Caco-2 (cell line): ENCODE results near the gene TMEM198. TPM values are rescaled to one million over a fixed set of nuclear protein-coding genes. Genes with fewer than 3 reads are reported as not detected.

Experiments
- BruUV-seq: library from RNA; stranded (reverse); fragments of 400-500 nt; replicated peaks from 2 replicates; lab custom pipeline; 2021; lab: Mats Ljungman, UMichigan
- CTCF ChIA-PET: fragments of 300-600 bp; sonication (Branson Sonifier 250); formaldehyde crosslinking; loops from one replicate; lab custom pipeline; 2022; ENCODE audit warnings: antibody characterized with exemption; lab: Charles Lee
- POLR2A ChIA-PET: fragments of 300-600 bp; sonication (Branson Sonifier 250); formaldehyde crosslinking; loops from one replicate; lab custom pipeline; 2022; ENCODE audit warnings: antibody characterized with exemption; lab: Charles Lee
- DNase-seq, 2 experiments: peaks; one replicate each; pipeline versions ENCODE4 v3.0.0 to v3.0.0-alpha.2; 2020 to 2022
- H3K27me3 ChIP-seq: replicated peaks from 2 replicates; pipeline ENCODE4 v1.6.0; 2011; ENCODE audit warnings: low read length; ENCODE audit not compliant: control insufficient read depth, insufficient read depth
- H3K36me3 ChIP-seq: 2 replicates; pipeline ENCODE4 v1.5.1; 2011; ENCODE audit warnings: low read length; ENCODE audit not compliant: control insufficient read depth, insufficient read depth
- H3K4me1 ChIP-seq: fragments of 250-450 bp; sonication (Bioruptor Pico); 2 replicates; pipeline ENCODE4 v1.5.1; 2020; ENCODE audit warnings: mild to moderate bottlenecking
- H3K4me3 ChIP-seq: 2 replicates; pipeline ENCODE4 v1.5.1; 2011; ENCODE audit warnings: low read depth, mild to moderate bottlenecking, control low read depth, low read length
- H3K9me3 ChIP-seq: fragments of 250-450 bp; sonication (Bioruptor Pico); 2 replicates; pipeline ENCODE4 v1.5.1; 2020; ENCODE audit warnings: mild to moderate bottlenecking, moderate library complexity
- H3K27ac Mint-ChIP-seq: one replicate; pipeline ENCODE4 v1.8.0; 2022; ENCODE audit warnings: mixed read lengths; ENCODE audit not compliant: unreplicated experiment
- H3K27me3 Mint-ChIP-seq: one replicate; pipeline ENCODE4 v1.8.0; 2022; ENCODE audit warnings: mixed read lengths; ENCODE audit not compliant: insufficient read depth, unreplicated experiment
- H3K36me3 Mint-ChIP-seq: one replicate; pipeline ENCODE4 v1.8.0; 2022; ENCODE audit warnings: mild to moderate bottlenecking, mixed read lengths; ENCODE audit not compliant: insufficient read depth, unreplicated experiment
- H3K4me1 Mint-ChIP-seq: one replicate; pipeline ENCODE4 v1.8.0; 2022; ENCODE audit warnings: low read depth, mixed read lengths; ENCODE audit not compliant: unreplicated experiment
- H3K4me3 Mint-ChIP-seq: one replicate; pipeline ENCODE4 v1.8.0; 2022; ENCODE audit warnings: mild to moderate bottlenecking, moderate library complexity, mixed read lengths; ENCODE audit not compliant: unreplicated experiment
- H3K9me3 Mint-ChIP-seq: one replicate; pipeline ENCODE4 v1.8.0; 2022; ENCODE audit warnings: mixed read lengths; ENCODE audit not compliant: unreplicated experiment
- intact Hi-C: fragments of 100-400 bp; cut with micrococcal nuclease; formaldehyde crosslinking; loops from one replicate; pipeline ENCODE4 v1.10.0; 2022; ENCODE audit not compliant: unreplicated experiment
- total RNA-seq: library from RNA; stranded (reverse); gene quantifications from 2 replicates; pipeline ENCODE4 v1.2.3, GENCODE V29; 2022
- TF ChIP-seq, protein P1 (sequence below), 2 experiments: fragments of 200-600 bp in 1 of 2; IDR thresholded peaks; 1 replicate in 1 of 2; 2 replicates in 1 of 2; pipeline versions ENCODE4 v1.5.1 to v1.8.0; 2011 to 2022; ENCODE audit warnings: antibody characterized with exemption in 1 of 2, control low read depth in 1 of 2, inconsistent platforms in 1 of 2, low read depth in 1 of 2, low read length in 1 of 2, mild to moderate bottlenecking in 1 of 2, moderate library complexity in 1 of 2; ENCODE audit not compliant: insufficient read depth in 1 of 2, severe bottlenecking in 1 of 2, unreplicated experiment in 1 of 2

TMEM198 gene
- total RNA-seq, 1 experiment from 2014 or later, result 8.5 TPM

DNA sequence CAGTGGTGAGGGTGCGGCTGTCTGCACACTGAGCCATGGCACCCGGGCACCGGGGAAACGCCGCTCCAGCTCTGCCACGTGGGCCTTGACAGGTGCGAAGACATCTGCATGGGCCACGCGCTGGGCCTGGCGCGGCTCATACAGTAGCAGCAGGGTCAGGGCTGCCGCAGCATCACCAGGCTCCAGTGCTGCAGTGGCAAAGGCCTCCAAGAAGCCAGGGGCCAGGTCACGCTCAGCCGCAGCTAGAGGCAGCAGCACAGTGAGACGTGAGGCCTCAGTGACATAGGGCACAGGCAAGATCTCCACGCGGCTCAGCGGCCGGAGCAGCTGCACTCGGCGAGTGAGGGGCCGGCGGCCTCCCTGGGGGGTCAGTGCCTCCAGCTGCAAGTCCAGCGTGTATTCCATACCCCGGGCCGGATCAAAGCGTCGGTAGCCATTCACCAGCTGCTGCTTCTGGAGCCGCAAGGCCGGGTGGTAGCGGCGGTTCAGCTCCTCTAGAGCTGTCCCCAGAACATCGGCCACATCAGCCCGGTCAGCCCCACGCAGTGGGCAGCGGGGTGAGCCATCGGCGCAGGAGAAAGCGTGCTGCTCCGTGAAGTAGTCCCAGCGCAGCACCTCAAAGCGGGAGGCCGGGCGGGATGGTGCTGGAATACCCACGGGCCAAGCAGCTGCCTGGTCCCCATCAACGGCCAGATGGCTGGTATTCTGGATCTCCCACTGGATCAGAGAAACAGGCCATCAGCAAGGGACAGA is 3.7 kb upstream of the TMEM198 start:
- H3K4me3 ChIP-seq, result no peak overlapping the region
- H3K27me3 ChIP-seq, result no peaks in the 10 kb centered on the region
- peaks cover 24% of the 10 kb centered on the region for H3K4me1 ChIP-seq
- CTCF ChIA-PET, result interaction anchor here (1.2 kb wide), 1 partner anchor 44 kb away, joined by 4 read pairs; a partner anchor contains a TSS
- H3K4me3 Mint-ChIP-seq, result no peak overlapping the region
- no peaks in the 10 kb centered on the region for H3K9me3 Mint-ChIP-seq
- intact Hi-C loops, result no loop called here
- no peaks in the 10 kb centered on the region for H3K9me3 ChIP-seq
- H3K36me3 Mint-ChIP-seq, result peaks cover 34% of the 10 kb centered on the region
- no peaks in the 10 kb centered on the region for H3K4me1 Mint-ChIP-seq
- TF ChIP-seq, protein P1, sequence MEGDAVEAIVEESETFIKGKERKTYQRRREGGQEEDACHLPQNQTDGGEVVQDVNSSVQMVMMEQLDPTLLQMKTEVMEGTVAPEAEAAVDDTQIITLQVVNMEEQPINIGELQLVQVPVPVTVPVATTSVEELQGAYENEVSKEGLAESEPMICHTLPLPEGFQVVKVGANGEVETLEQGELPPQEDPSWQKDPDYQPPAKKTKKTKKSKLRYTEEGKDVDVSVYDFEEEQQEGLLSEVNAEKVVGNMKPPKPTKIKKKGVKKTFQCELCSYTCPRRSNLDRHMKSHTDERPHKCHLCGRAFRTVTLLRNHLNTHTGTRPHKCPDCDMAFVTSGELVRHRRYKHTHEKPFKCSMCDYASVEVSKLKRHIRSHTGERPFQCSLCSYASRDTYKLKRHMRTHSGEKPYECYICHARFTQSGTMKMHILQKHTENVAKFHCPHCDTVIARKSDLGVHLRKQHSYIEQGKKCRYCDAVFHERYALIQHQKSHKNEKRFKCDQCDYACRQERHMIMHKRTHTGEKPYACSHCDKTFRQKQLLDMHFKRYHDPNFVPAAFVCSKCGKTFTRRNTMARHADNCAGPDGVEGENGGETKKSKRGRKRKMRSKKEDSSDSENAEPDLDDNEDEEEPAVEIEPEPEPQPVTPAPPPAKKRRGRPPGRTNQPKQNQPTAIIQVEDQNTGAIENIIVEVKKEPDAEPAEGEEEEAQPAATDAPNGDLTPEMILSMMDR (IDR thresholded peaks at IDR 0.05; ENCODE audit: insufficient read depth in 1 of 2, low read depth in 1 of 2, low read length in 1 of 2, severe bottlenecking in 1 of 2, unreplicated experiment in 1 of 2), result no peak
- no TSS peak for BruUV-seq
- peaks cover 8% of the 10 kb centered on the region for H3K36me3 ChIP-seq
- DNase-seq, result no peak
- no peaks in the 10 kb centered on the region for H3K27me3 Mint-ChIP-seq
- H3K27ac Mint-ChIP-seq, result no peak overlapping the region
- POLR2A ChIA-PET, result interaction anchor here (0.6 kb wide), 1 partner anchor 42 kb away, joined by 8 read pairs; the partner anchor contains the start of gene GMPPA

- CTCF ChIA-PET, result interaction anchor here (1.2 to 3.4 kb wide), 3 partner anchors 11 to 45 kb away, joined by 4 to 19 read pairs (median 7); partner anchors contain the start of gene GMPPA
- H3K27me3 ChIP-seq, result no peaks in the 10 kb centered on the region
- Mint-ChIP-seq H3K36me3 (peaks cover 34% of the 10 kb centered on the region), H3K4me1 (peaks cover 1% of the 10 kb centered on the region), H3K9me3 (no peaks in the 10 kb centered on the region), H3K27me3 (no peaks in the 10 kb centered on the region), H3K4me3 (no peak overlapping the region), H3K27ac (no peak overlapping the region)
- BruUV-seq, result no TSS peak
- TF ChIP-seq, protein P1 (IDR thresholded peaks at IDR 0.05; ENCODE audit: insufficient read depth in 1 of 2, low read depth in 1 of 2, low read length in 1 of 2, severe bottlenecking in 1 of 2, unreplicated experiment in 1 of 2), result no peak
- no peak for DNase-seq
- H3K4me1 ChIP-seq, result peaks cover 24% of the 10 kb centered on the region
- POLR2A ChIA-PET, result no interaction called here
- intact Hi-C loops, result loop anchor here (1.0 kb wide), 1 partner anchor 148 kb away; no protein-coding TSS in a partner anchor
- H3K36me3 ChIP-seq, result peaks cover 8% of the 10 kb centered on the region
- H3K4me3 ChIP-seq, result no peak overlapping the region
- H3K9me3 ChIP-seq, result no peaks in the 10 kb centered on the region
These were observed 2.9 kb upstream of the TMEM198 start for GRCh38 chr2:219540784-219541504.

- TF ChIP-seq, protein P1 (IDR thresholded peaks at IDR 0.05; ENCODE audit: insufficient read depth in 1 of 2, low read depth in 1 of 2, low read length in 1 of 2, severe bottlenecking in 1 of 2, unreplicated experiment in 1 of 2), result peak; percentile 66 to 94
- H3K4me3 ChIP-seq, result peak overlapping the region; percentile 13; the same call in 1 of the 2 replicates
- Mint-ChIP-seq H3K36me3 (peaks cover 34% of the 10 kb centered on the region), H3K27ac (no peak overlapping the region), H3K9me3 (no peaks in the 10 kb centered on the region), H3K27me3 (no peaks in the 10 kb centered on the region), H3K4me1 (peaks cover 7% of the 10 kb centered on the region), H3K4me3 (peak overlapping the region; percentile 92)
- DNase-seq, result peak; percentile 86 to 89
- ChIA-PET CTCF (interaction anchor here (0.7 to 3.4 kb wide), 5 partner anchors 12 to 56 kb away, joined by 4 to 19 read pairs (median 5); partner anchors contain the start of genes GMPPA and STK11IP), POLR2A (no interaction called here)
- H3K4me1 ChIP-seq, result peaks cover 24% of the 10 kb centered on the region
- peaks cover 8% of the 10 kb centered on the region for H3K36me3 ChIP-seq
- intact Hi-C loops, result loop anchor here (1.0 to 2.0 kb wide), 2 partner anchors 31 to 148 kb away; partner anchors contain the start of gene INHA
- no peaks in the 10 kb centered on the region for H3K9me3 ChIP-seq
- no peaks in the 10 kb centered on the region for H3K27me3 ChIP-seq
- BruUV-seq, result no TSS peak
These were observed 2.1 kb upstream of the TMEM198 start for GRCh38 chr2:219541611-219542180.
